Activated CD4-positive, alpha-beta memory T cell treated with anti-CD3 and anti-CD28 coated beads, Interleukin-2, amount 10 ng/mL, durations not matched to agents 7 days and 5 days (primary cell): ENCODE measurements around the gene GDI1. TPM values are rescaled to one million over a fixed set of nuclear protein-coding genes. Genes with fewer than 3 reads are reported as not detected.
"Not testable (repeated sequence)": the region's sequence is repeated elsewhere in the genome, so short reads cannot be mapped to it uniquely, and the experiment has no call there.

Experiments
- CTCF ChIA-PET: fragments of 350-600 bp; sonication (Branson Sonifier 250); formaldehyde crosslinking; loops from one replicate; lab custom pipeline; 2021; ENCODE audit warnings: antibody characterized with exemption, inconsistent platforms; lab: Charles Lee
- POLR2A ChIA-PET: fragments of 350-600 bp; sonication (Branson Sonifier 250); formaldehyde crosslinking; loops from one replicate; lab custom pipeline; 2021; ENCODE audit warnings: antibody characterized with exemption; lab: Charles Lee
- DNase-seq: peaks from one replicate; pipeline ENCODE4 v3.0.0-alpha.2; 2020
- H3K27ac Mint-ChIP-seq: one replicate; pipeline ENCODE4 v1.8.0; 2021; ENCODE audit warnings: mild to moderate bottlenecking, mixed read lengths
- H3K27me3 Mint-ChIP-seq: one replicate; pipeline ENCODE4 v1.8.0; 2021; ENCODE audit warnings: mixed read lengths
- H3K36me3 Mint-ChIP-seq: one replicate; pipeline ENCODE4 v1.8.0; 2021; ENCODE audit warnings: low read depth, mixed read lengths
- H3K4me1 Mint-ChIP-seq: one replicate; pipeline ENCODE4 v1.8.0; 2021; ENCODE audit warnings: mixed read lengths
- H3K4me3 Mint-ChIP-seq: one replicate; pipeline ENCODE4 v1.8.0; 2021; ENCODE audit warnings: mild to moderate bottlenecking, mixed read lengths
- H3K9me3 Mint-ChIP-seq: one replicate; pipeline ENCODE4 v1.8.0; 2021; ENCODE audit warnings: mixed read lengths
- total RNA-seq, 2 experiments: library from RNA; stranded (reverse); gene quantifications; one replicate each; pipeline ENCODE4 v1.2.3, GENCODE V29; 2021

Gene GDI1
- total RNA-seq: 100 to 1,000 TPM; 114 to 117 TPM

- ChIA-PET CTCF (no interaction called here), POLR2A (no interaction called here)
- Mint-ChIP-seq H3K4me1 (peaks cover 31% of the 10 kb centered on the region), H3K4me3 (peak within 1 kb of the TSS; percentile 82), H3K27ac (peak within 1 kb of the TSS; percentile 73), H3K27me3 (no peaks in the 10 kb centered on the region), H3K36me3 (peaks cover 38% of the 10 kb centered on the region), H3K9me3 (no peaks in the 10 kb centered on the region)
- peak; percentile 59 for DNase-seq
Measured at GRCh38 chrX:154436983-154437752, at the start of gene GDI1. Gene GDI1 (plus strand): TSS chrX:154437154. CDS start chrX:154437255, 101 bp downstream.

- H3K4me3 Mint-ChIP-seq, H3K36me3 Mint-ChIP-seq, DNase-seq, CTCF ChIA-PET, H3K27me3 Mint-ChIP-seq, H3K9me3 Mint-ChIP-seq, H3K27ac Mint-ChIP-seq, POLR2A ChIA-PET, H3K4me1 Mint-ChIP-seq: not testable (repeated sequence)
Measured at GRCh38 chrX:154388094-154388493, 48.9 kb upstream of the GDI1 start.

GRCh38 chrX:154388649-154389048, 48.3 kb upstream of the GDI1 start:
- DNase-seq, CTCF ChIA-PET, H3K27me3 Mint-ChIP-seq, H3K27ac Mint-ChIP-seq, H3K9me3 Mint-ChIP-seq, POLR2A ChIA-PET, H3K4me1 Mint-ChIP-seq, H3K36me3 Mint-ChIP-seq, H3K4me3 Mint-ChIP-seq: not testable (repeated sequence)

- DNase-seq, POLR2A ChIA-PET, H3K27ac Mint-ChIP-seq, CTCF ChIA-PET, H3K27me3 Mint-ChIP-seq, H3K36me3 Mint-ChIP-seq, H3K4me3 Mint-ChIP-seq, H3K4me1 Mint-ChIP-seq, H3K9me3 Mint-ChIP-seq: not testable (repeated sequence)
Measured at GRCh38 chrX:154389812-154390747, 46.9 kb upstream of the GDI1 start.

- H3K27ac Mint-ChIP-seq, DNase-seq, H3K9me3 Mint-ChIP-seq, H3K27me3 Mint-ChIP-seq, CTCF ChIA-PET: not testable (repeated sequence)
- Mint-ChIP-seq H3K4me3 (peak overlapping the region; percentile 98), H3K36me3 (peaks cover 34% of the 10 kb centered on the region), H3K4me1 (peaks cover 16% of the 10 kb centered on the region)
- POLR2A ChIA-PET: interaction anchor here (1.1 to 7.2 kb wide), 2 partner anchors 14 to 23 kb away, joined by 3 to 103 read pairs; partner anchors contain the start of genes DNASE1L1 and TAFAZZIN
Measured at GRCh38 chrX:154396363-154396762, 40.6 kb upstream of the GDI1 start.

GRCh38 chrX:154396973-154397887, 39.7 kb upstream of the GDI1 start:
- Mint-ChIP-seq H3K27ac (peak overlapping the region; percentile 100), H3K4me3 (peak overlapping the region; percentile 98)

GRCh38 chrX:154397888-154398667, 38.9 kb upstream of the GDI1 start, which contains the start of gene RPL10:
Gene RPL10 (plus strand): TSS chrX:154398377. CDS start chrX:154398520, 143 bp downstream.
- ChIA-PET POLR2A (interaction anchor here (0.6 to 7.2 kb wide), 34 partner anchors 13 to 475 kb away, joined by 3 to 103 read pairs (median 6); partner anchors contain the start of genes ATP6AP1, DKC1, DNASE1L1 and EMD), CTCF (interaction anchor here (0.7 to 2.3 kb wide), 8 partner anchors 12 to 135 kb away, joined by 3 to 8 read pairs (median 4); partner anchors contain the start of genes ATP6AP1, LAGE3 and SLC10A3)
- Mint-ChIP-seq H3K9me3 (no peaks in the 10 kb centered on the region), H3K4me1 (peaks cover 16% of the 10 kb centered on the region), H3K36me3 (peaks cover 39% of the 10 kb centered on the region), H3K27me3 (no peaks in the 10 kb centered on the region), H3K27ac (peak within 1 kb of the TSS; percentile 100), H3K4me3 (peak within 1 kb of the TSS; percentile 98)
- DNase-seq: peak; percentile 93

More at GRCh38 chrX:154396973-154397887, 39.7 kb upstream of the GDI1 start:
- no peaks in the 10 kb centered on the region for H3K9me3 Mint-ChIP-seq
- POLR2A ChIA-PET: interaction anchor here (0.6 to 7.2 kb wide), 28 partner anchors 14 to 474 kb away, joined by 3 to 103 read pairs (median 8); partner anchors contain the start of genes ATP6AP1, DNASE1L1, EMD and G6PD
- no peaks in the 10 kb centered on the region for H3K27me3 Mint-ChIP-seq
- CTCF ChIA-PET: interaction anchor here (1.1 to 1.2 kb wide), 2 partner anchors 13 to 32 kb away, joined by 3 to 5 read pairs; partner anchors contain the start of gene ATP6AP1
- H3K4me1 Mint-ChIP-seq: peaks cover 16% of the 10 kb centered on the region
- peak; percentile 64 for DNase-seq
- H3K36me3 Mint-ChIP-seq: peaks cover 37% of the 10 kb centered on the region

- ChIA-PET CTCF (interaction anchor here (0.6 to 2.3 kb wide), 11 partner anchors 11 to 135 kb away, joined by 3 to 8 read pairs (median 4); partner anchors contain the start of genes ATP6AP1, LAGE3 and SLC10A3), POLR2A (interaction anchor here (0.6 to 7.2 kb wide), 34 partner anchors 9 to 476 kb away, joined by 3 to 103 read pairs (median 6); partner anchors contain the start of genes ATP6AP1, DKC1, DNASE1L1 and EMD)
- peak; percentile 89 for DNase-seq
- Mint-ChIP-seq H3K4me3 (peak overlapping the region; percentile 98), H3K27me3 (no peaks in the 10 kb centered on the region), H3K9me3 (no peaks in the 10 kb centered on the region), H3K27ac (peak overlapping the region; percentile 100), H3K36me3 (peaks cover 39% of the 10 kb centered on the region), H3K4me1 (peaks cover 16% of the 10 kb centered on the region)
Measured at GRCh38 chrX:154398668-154399526, 38.1 kb upstream of the GDI1 start.

GRCh38 chrX:154399527-154400368, 37.2 kb upstream of the GDI1 start:
- POLR2A ChIA-PET: interaction anchor here (0.7 to 7.2 kb wide), 19 partner anchors 8 to 473 kb away, joined by 3 to 103 read pairs (median 10); partner anchors contain the start of genes ATP6AP1, DKC1, DNASE1L1 and EMD
- DNase-seq: peak; percentile 53

More at GRCh38 chrX:154399527-154400368, 37.2 kb upstream of the GDI1 start:
- Mint-ChIP-seq H3K4me3 (peak overlapping the region; percentile 98), H3K27me3 (no peaks in the 10 kb centered on the region), H3K27ac (peak overlapping the region; percentile 100), H3K36me3 (peaks cover 39% of the 10 kb centered on the region), H3K4me1 (peaks cover 16% of the 10 kb centered on the region), H3K9me3 (no peaks in the 10 kb centered on the region)
- CTCF ChIA-PET: interaction anchor here (0.8 to 2.3 kb wide), 4 partner anchors 11 to 134 kb away, joined by 4 to 8 read pairs (median 5); partner anchors contain the start of genes ATP6AP1 and SLC10A3
